Pancreas (tissue), 10 donors: ENCODE measurements around the gene MORN4. TPM values are rescaled to one million over a fixed set of nuclear protein-coding genes. Genes with fewer than 3 reads are reported as not detected.

Experiments used
- ATAC-seq, 4 donors: fragments of 200-7000 bp; cut with Tn5 transposase; one replicate each; pipeline versions ENCODE4 v1.8.0 to v1.9.1; 2020; ENCODE audit warnings: mild to moderate bottlenecking in 4 of 4, moderate library complexity in 4 of 4
- DNase-seq, 6 donors: peaks; one replicate each; pipeline ENCODE4 v3.0.0-alpha.2; 2020
- FAIRE-seq: peaks from 2 replicates; lab custom pipeline; 2012; peaks lifted over from hg19 to GRCh38; lab: Jason Lieb, UNC
- H3K27ac ChIP-seq, 4 donors: fragments of 200-600 bp; sonication (generic); 1 replicate in 3 of 4; 2 replicates in 1 of 4; pipeline versions ENCODE4 v1.5.0 to v1.8.0; 2020
- H3K27me3 ChIP-seq, 4 donors: fragments of 200-600 bp; one replicate each; pipeline ENCODE4 v1.8.0; 2021
- H3K36me3 ChIP-seq, 3 donors: fragments of 200-600 bp; sonication (generic) in 1 of 3; one replicate each; pipeline versions ENCODE4 v1.5.0 to v1.8.0; 2020 to 2021
- H3K4me1 ChIP-seq, 3 donors: fragments of 200-600 bp; one replicate each; pipeline ENCODE4 v1.8.0; 2021
- H3K4me3 ChIP-seq, 4 donors: fragments of 200-600 bp; sonication (generic) in 2 of 4; one replicate each; pipeline versions ENCODE4 v1.5.0 to v1.8.0; 2020 to 2021
- H3K9me3 ChIP-seq, 4 donors: fragments of 200-600 bp; one replicate each; pipeline ENCODE4 v1.8.0; 2021
- WGBS, 2 donors: extraction: QIAGEN DNeasy Blood & Tissue Kit; methylation state at CpG; one replicate each; pipeline ENCODE4 v1.1.7; 2013; 5-methylcytosine and 5-hydroxymethylcytosine counted together
- intact Hi-C, 3 donors: fragments of 100-400 bp; cut with DNase I; formaldehyde crosslinking; loops; one replicate each; pipeline versions ENCODE4 v1.11.1 to v1.14.2; 2022
- polyA plus RNA-seq, 2 donors: library from polyadenylated mRNA; stranded (reverse); fragments of 200-250 nt; gene quantifications; one replicate each; pipeline ENCODE4 v1.2.3, GENCODE V29; 2013
- total RNA-seq, 6 donors: library from RNA; stranded (reverse); fragmentation: NEBNext Ultra II Directional in 4 of 6; extraction: Animal tissue kit (Norgen Biotek cat#: 25700) in 4 of 6; gene quantifications; one replicate each; pipeline versions ENCODE4 v1.2.1 to v1.2.4, GENCODE V29; 2021 to 2023
- TF ChIP-seq, protein P1 (sequence below), 4 donors: fragments of 200-600 bp; sonication (generic) in 3 of 4; IDR thresholded peaks; one replicate each; pipeline versions ENCODE4 v1.5.0 to v1.8.0; 2021; ENCODE audit warnings: antibody characterized with exemption in 4 of 4
- donor health status: healthy with polysubstance abuse.
- donor health status: DM: no; HTN: no; CAD: no; lungs with moderate emphysema.
- donor health status: DM: no; HTN: no; CAD: no.
- donor health status: control.
- donor health status: control.
- donor health status: Bipolar disorder and iron deficiency.
- donor health status: DM: yes; HTN: yes; CAD: no.
- donor health status: DM: no; HTN: no; CAD: no.
- donor health status: DM: no; HTN: no; CAD: no.
- donor health status: DM: yes; HTN: yes; CAD: no.

The MORN4 gene
- total and polyA plus RNA-seq, 8 donors, result 3.3 to 8.9 (median 4.7) TPM

DNA sequence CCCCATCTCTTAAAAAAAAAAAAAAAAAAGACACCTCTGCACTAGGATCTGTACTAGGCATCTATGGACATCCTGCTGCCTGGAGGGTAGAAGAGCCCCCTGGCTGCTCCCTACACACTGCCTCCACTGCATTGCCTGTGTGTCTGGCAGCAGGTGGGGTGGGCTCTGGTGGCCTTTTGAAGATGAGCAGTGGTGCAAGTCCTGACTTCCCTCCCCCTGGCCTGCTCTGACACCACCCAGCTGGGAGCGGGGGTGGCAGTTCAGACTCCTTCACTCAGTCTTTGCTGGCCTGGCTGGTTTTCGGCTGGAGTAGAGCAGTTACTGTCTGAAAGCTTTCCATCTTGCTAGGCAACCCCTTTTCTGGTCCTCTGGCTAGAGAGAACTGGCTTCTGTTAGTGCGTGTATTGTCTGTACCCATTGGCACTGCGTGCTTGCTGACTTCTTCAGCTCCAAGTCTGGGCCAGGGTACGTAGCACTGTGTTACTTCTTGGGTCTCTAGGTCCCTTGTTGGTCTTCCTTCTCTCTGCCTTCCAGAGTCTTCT lies 26.1 kb downstream of the MORN4 start:
- FAIRE-seq, result no peak
- 95 to 97% methylated on average over 5 of the region's 5 CpGs for WGBS, 2 donors
- Histone ChIP-seq H3K9me3 (no peaks in the 10 kb centered on the region), H3K4me3 (no peak overlapping the region), H3K4me1 (no peaks in the 10 kb centered on the region), H3K27ac (no peak overlapping the region), H3K27me3 (no peaks in the 10 kb centered on the region), H3K36me3 (no peaks in the 10 kb centered on the region)
- TF ChIP-seq, protein P1, sequence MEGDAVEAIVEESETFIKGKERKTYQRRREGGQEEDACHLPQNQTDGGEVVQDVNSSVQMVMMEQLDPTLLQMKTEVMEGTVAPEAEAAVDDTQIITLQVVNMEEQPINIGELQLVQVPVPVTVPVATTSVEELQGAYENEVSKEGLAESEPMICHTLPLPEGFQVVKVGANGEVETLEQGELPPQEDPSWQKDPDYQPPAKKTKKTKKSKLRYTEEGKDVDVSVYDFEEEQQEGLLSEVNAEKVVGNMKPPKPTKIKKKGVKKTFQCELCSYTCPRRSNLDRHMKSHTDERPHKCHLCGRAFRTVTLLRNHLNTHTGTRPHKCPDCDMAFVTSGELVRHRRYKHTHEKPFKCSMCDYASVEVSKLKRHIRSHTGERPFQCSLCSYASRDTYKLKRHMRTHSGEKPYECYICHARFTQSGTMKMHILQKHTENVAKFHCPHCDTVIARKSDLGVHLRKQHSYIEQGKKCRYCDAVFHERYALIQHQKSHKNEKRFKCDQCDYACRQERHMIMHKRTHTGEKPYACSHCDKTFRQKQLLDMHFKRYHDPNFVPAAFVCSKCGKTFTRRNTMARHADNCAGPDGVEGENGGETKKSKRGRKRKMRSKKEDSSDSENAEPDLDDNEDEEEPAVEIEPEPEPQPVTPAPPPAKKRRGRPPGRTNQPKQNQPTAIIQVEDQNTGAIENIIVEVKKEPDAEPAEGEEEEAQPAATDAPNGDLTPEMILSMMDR (IDR thresholded peaks at IDR 0.05), result no peak
- no peak for DNase-seq
- intact Hi-C loops, result no loop called here
- ATAC-seq, result no peak

- Histone ChIP-seq H3K4me3 (no peak overlapping the region), H3K36me3 (no peaks in the 10 kb centered on the region), H3K27ac (no peak overlapping the region), H3K4me1 (peaks cover 0 to 3% (median 0%) of the 10 kb centered on the region in 3 donors), H3K9me3 (no peaks in the 10 kb centered on the region), H3K27me3 (no peaks in the 10 kb centered on the region)
- DNase-seq, result no peak
- FAIRE-seq, result no peak
- no peak for ATAC-seq
- intact Hi-C loops, result no loop called here
- WGBS, 2 donors, result 80 to 86% methylated on average over 21 of the region's 21 CpGs
- TF ChIP-seq, protein P1 (IDR thresholded peaks at IDR 0.05), result no peak
These were observed 31.8 kb downstream of the MORN4 start for GRCh38 chr10:97601268-97602215.

DNA sequence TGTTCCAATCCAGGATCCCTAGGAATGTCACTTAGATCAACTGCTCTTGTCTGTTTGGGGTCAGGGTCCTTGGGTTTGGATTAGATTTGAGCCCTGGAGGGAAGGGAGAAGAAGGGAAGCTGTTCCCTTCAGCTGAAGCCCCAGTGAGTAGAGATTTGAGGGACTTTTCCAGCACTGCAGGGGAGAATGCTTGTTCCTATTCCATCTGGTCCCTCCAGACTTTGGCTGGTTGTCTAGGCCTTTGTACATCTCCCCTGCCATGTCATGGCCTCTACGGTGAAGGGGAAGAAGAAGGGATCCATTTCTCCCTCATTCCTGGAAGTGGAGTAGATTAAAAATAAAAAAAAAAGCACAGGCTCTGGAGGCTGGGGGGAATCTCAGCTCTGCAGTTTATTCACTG lies 32.7 kb downstream of the MORN4 start:
- intact Hi-C loops, result no loop called here
- 88 to 92% methylated on average over 1 of the region's 1 CpG for WGBS, 2 donors
- H3K36me3 ChIP-seq, result no peaks in the 10 kb centered on the region
- FAIRE-seq, result no peak
- no peak for ATAC-seq
- DNase-seq, result no peak
- no peaks in the 10 kb centered on the region for H3K9me3 ChIP-seq
- H3K4me3 ChIP-seq, result no peak overlapping the region
- peaks cover 0 to 3% (median 0%) of the 10 kb centered on the region in 3 donors for H3K4me1 ChIP-seq
- TF ChIP-seq, protein P1 (IDR thresholded peaks at IDR 0.05), result no peak
- H3K27ac ChIP-seq, result no peak overlapping the region
- H3K27me3 ChIP-seq, result no peaks in the 10 kb centered on the region

DNA sequence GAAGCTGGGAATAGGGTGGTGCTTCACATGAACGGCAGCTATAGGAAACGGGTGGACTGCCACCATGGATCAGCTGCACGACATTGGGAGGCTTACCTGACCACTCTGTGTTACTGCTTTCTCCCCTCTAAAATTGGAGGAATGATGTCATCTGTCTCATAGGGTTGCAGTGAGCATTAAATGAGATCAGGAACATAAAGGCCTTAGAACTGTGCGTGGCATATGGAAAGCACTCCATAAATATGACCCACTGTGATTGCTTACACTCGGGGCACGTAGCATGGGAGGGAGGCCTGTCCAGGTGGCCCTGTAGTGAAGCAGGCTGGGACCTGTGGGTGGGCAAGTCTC lies 34.1 kb downstream of the MORN4 start:
- no peak for FAIRE-seq
- TF ChIP-seq, protein P1 (IDR thresholded peaks at IDR 0.05), result no peak
- 78 to 88% methylated on average over 6 of the region's 6 CpGs for WGBS, 2 donors

More for the DNA sequence above, 34.1 kb downstream of the MORN4 start:
- intact Hi-C loops, result no loop called here
- ATAC-seq, result no peak
- Histone ChIP-seq H3K36me3 (no peaks in the 10 kb centered on the region), H3K27me3 (no peaks in the 10 kb centered on the region), H3K9me3 (no peaks in the 10 kb centered on the region), H3K4me1 (peaks cover 0 to 3% (median 0%) of the 10 kb centered on the region in 3 donors), H3K27ac (no peak overlapping the region), H3K4me3 (no peak overlapping the region)
- DNase-seq, result no peak
